HG02763 (cell line): ENCODE measurements around the gene CNPY2.
"Not testable (repeated sequence)": the region's sequence is repeated elsewhere in the genome, so short reads cannot be mapped to it uniquely, and the experiment has no call there.

Experiments used
- ATAC-seq: cut with Tn5 transposase; IDR thresholded peaks from one replicate; pipeline ENCODE4 v1.9.1; 2021; ENCODE audit warnings: mild to moderate bottlenecking, moderate library complexity; ENCODE audit not compliant: unreplicated experiment

CNPY2 gene

GRCh38 chr12:56333679-56334489, 18.1 kb upstream of the CNPY2 start, which contains the start of gene PAN2:
Gene PAN2 (minus strand): TSS chr12:56334000. CDS start chr12:56333094, 906 bp downstream.
- peak; percentile 97 for ATAC-seq

GRCh38 chr12:56333197-56333678, 17.4 kb upstream of the CNPY2 start:
- no peak for ATAC-seq

- ATAC-seq, result no peak
Observed at GRCh38 chr12:56332512-56333196, 16.9 kb upstream of the CNPY2 start.

- ATAC-seq, result no peak
Observed at GRCh38 chr12:56330936-56331490, 15.2 kb upstream of the CNPY2 start.

GRCh38 chr12:56326533-56326932, 10.7 kb upstream of the CNPY2 start:
- ATAC-seq, result no peak

GRCh38 chr12:56326126-56326525, 10.3 kb upstream of the CNPY2 start:
- no peak for ATAC-seq

- no peak for ATAC-seq
Observed at GRCh38 chr12:56324206-56324605, 8.4 kb upstream of the CNPY2 start.

- ATAC-seq, result not testable (repeated sequence)
Observed at GRCh38 chr12:56321610-56322009, 5.8 kb upstream of the CNPY2 start.

- no peak for ATAC-seq
Observed at GRCh38 chr12:56321027-56321426, 5.2 kb upstream of the CNPY2 start.

- no peak for ATAC-seq
Observed at GRCh38 chr12:56317675-56318074, 1.9 kb upstream of the CNPY2 start.

- ATAC-seq, result no peak
Observed at GRCh38 chr12:56315249-56315621, 553 bp downstream of the CNPY2 start.

GRCh38 chr12:56311003-56311402, 4.8 kb downstream of the CNPY2 start:
- no peak for ATAC-seq

- ATAC-seq, result no peak
Observed at GRCh38 chr12:56308714-56309113, 7.1 kb downstream of the CNPY2 start.

- no peak for ATAC-seq
Observed at GRCh38 chr12:56307221-56307965, 8.4 kb downstream of the CNPY2 start.

GRCh38 chr12:56304872-56305590, 10.8 kb downstream of the CNPY2 start:
- no peak for ATAC-seq

GRCh38 chr12:56304276-56304675, 11.5 kb downstream of the CNPY2 start:
- ATAC-seq, result no peak

GRCh38 chr12:56300644-56301464, 14.9 kb downstream of the CNPY2 start:
- no peak for ATAC-seq

GRCh38 chr12:56299853-56300643, 15.7 kb downstream of the CNPY2 start, which contains the start of gene CS:
Gene CS (minus strand): TSS chr12:56300330. CDS start chr12:56300201, 129 bp downstream.
- ATAC-seq, result peak; percentile 93
